Suprapubic skin (tissue), 4 donors: ENCODE measurements around the gene BLCAP. TPM values are rescaled to one million over a fixed set of nuclear protein-coding genes. Genes with fewer than 3 reads are reported as not detected.
A peak's percentile ranks its signal among the peaks of the same experiment; 100 is the strongest.
"Not testable (repeated sequence)": the region's sequence is repeated elsewhere in the genome, so short reads cannot be mapped to it uniquely, and the experiment has no call there.

ENCODE experiments used
- DNase-seq, 2 donors: peaks; one replicate each; pipeline ENCODE4 v3.0.0-alpha.2; 2019; ENCODE audit warnings: low spot score in 2 of 2
- H3K27ac ChIP-seq: fragments of 200-600 bp; sonication (generic); one replicate; pipeline ENCODE4 v1.5.1; 2019
- H3K27me3 ChIP-seq: fragments of 200-600 bp; sonication (generic); one replicate; pipeline ENCODE4 v1.5.1; 2019
- H3K36me3 ChIP-seq: fragments of 200-600 bp; sonication (generic); one replicate; pipeline ENCODE4 v1.5.1; 2019
- H3K4me1 ChIP-seq: fragments of 200-600 bp; sonication (generic); one replicate; pipeline ENCODE4 v1.5.1; 2019
- H3K4me3 ChIP-seq: fragments of 200-600 bp; sonication (generic); one replicate; pipeline ENCODE4 v1.5.1; 2019; ENCODE audit warnings: mild to moderate bottlenecking
- H3K9me3 ChIP-seq: fragments of 200-600 bp; sonication (generic); one replicate; pipeline ENCODE4 v1.5.1; 2019
- EP300 ChIP-seq: sonication (generic); formaldehyde crosslinking; IDR thresholded peaks from one replicate; pipeline ENCODE4 v1.6.1; 2017; ENCODE audit warnings: antibody characterized with exemption
- POLR2A ChIP-seq, 2 donors: fragments of 450-650 bp; IDR thresholded peaks; one replicate each; pipeline ENCODE4 v1.6.1; 2017; ENCODE audit warnings: antibody characterized with exemption in 2 of 2, mild to moderate bottlenecking in 2 of 2, moderate library complexity in 2 of 2
- POLR2AphosphoS5 ChIP-seq, 3 donors: sonication (generic); formaldehyde crosslinking; IDR thresholded peaks; one replicate each; pipeline ENCODE4 v1.6.1; 2017; ENCODE audit warnings: antibody characterized with exemption in 3 of 3
- WGBS: methylation state at CpG from one replicate; pipeline ENCODE4 v1.1.5; 2018; 5-methylcytosine and 5-hydroxymethylcytosine counted together
- total RNA-seq, 4 donors: library from RNA; depleted of rRNA; stranded (reverse); fragments of >200 nt; gene quantifications; one replicate each; pipeline ENCODE4 v1.1.0, GENCODE V29; 2016
- TF ChIP-seq, protein P1 (sequence below), 2 donors: fragments of 200-600 bp in 1 of 2; fragments of 450-650 bp in 1 of 2; sonication (generic) in 1 of 2; IDR thresholded peaks; one replicate each; pipeline ENCODE4 v1.5.1; 2016 to 2019; ENCODE audit warnings: antibody characterized with exemption in 2 of 2, mild to moderate bottlenecking in 1 of 2, moderate library complexity in 1 of 2

BLCAP gene
- total RNA-seq, 4 donors from 2014 or later: 126 to 198 (median 136) TPM

DNA sequence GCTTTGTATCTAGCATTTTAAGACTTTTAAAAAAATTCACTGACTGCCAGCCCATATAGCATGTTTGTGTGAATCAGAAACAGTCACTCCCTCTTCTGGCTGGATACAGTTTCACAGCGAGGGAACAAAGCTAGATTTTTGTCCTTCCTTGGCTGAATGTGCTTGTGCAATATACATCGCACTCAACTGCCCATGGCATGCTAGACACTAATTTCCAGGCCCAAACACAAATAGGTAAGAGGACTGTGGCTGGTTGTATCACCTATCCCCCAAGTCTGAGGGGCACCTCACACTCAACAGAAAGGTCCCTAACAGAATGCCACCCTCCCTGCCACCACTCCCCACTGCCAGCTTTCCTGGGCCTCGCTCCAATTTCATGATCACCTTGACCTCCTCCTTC is 16.2 kb upstream of the BLCAP start:
- Histone ChIP-seq H3K36me3 (no peaks in the 10 kb centered on the region), H3K27me3 (no peaks in the 10 kb centered on the region), H3K4me3 (no peak overlapping the region), H3K4me1 (no peaks in the 10 kb centered on the region), H3K27ac (no peak overlapping the region), H3K9me3 (no peaks in the 10 kb centered on the region)
- 59% methylated on average over 3 of the region's 3 CpGs for WGBS
- TF ChIP-seq, protein P1, sequence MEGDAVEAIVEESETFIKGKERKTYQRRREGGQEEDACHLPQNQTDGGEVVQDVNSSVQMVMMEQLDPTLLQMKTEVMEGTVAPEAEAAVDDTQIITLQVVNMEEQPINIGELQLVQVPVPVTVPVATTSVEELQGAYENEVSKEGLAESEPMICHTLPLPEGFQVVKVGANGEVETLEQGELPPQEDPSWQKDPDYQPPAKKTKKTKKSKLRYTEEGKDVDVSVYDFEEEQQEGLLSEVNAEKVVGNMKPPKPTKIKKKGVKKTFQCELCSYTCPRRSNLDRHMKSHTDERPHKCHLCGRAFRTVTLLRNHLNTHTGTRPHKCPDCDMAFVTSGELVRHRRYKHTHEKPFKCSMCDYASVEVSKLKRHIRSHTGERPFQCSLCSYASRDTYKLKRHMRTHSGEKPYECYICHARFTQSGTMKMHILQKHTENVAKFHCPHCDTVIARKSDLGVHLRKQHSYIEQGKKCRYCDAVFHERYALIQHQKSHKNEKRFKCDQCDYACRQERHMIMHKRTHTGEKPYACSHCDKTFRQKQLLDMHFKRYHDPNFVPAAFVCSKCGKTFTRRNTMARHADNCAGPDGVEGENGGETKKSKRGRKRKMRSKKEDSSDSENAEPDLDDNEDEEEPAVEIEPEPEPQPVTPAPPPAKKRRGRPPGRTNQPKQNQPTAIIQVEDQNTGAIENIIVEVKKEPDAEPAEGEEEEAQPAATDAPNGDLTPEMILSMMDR (IDR thresholded peaks at IDR 0.05): no peak
- TF ChIP-seq POLR2A (IDR thresholded peaks at IDR 0.05) (no peak), EP300 (no peak), POLR2AphosphoS5 (IDR thresholded peaks at IDR 0.05) (no peak)
- peak in 1 of 2 donors; percentile 31 for DNase-seq

DNA sequence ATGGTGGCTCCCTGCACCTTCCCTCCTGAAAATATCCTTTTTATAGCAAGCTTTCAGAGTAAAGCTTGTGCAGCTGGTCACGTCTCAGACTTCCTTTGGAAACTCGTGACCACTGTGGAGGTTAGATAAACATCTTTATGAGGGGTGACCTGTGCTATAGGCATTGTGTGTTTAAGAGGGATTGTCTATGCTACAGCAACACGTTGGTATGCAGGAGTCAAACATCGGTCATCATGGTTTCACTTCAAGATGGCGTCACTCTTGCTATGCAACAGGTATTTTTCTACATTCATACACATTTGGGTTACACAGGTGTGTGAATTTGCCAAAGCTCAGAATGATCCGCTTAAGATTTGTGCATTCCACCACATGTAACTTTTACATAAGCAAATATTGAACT is 14.6 kb upstream of the BLCAP start:
- no peak for DNase-seq
- Histone ChIP-seq H3K4me1 (no peaks in the 10 kb centered on the region), H3K27ac (no peak overlapping the region), H3K9me3 (no peaks in the 10 kb centered on the region), H3K4me3 (no peak overlapping the region), H3K36me3 (no peaks in the 10 kb centered on the region), H3K27me3 (no peaks in the 10 kb centered on the region)
- TF ChIP-seq POLR2A (IDR thresholded peaks at IDR 0.05) (no peak), POLR2AphosphoS5 (IDR thresholded peaks at IDR 0.05) (no peak), EP300 (no peak)
- TF ChIP-seq, protein P1 (IDR thresholded peaks at IDR 0.05): no peak
- 72% methylated on average over 6 of the region's 6 CpGs for WGBS

DNA sequence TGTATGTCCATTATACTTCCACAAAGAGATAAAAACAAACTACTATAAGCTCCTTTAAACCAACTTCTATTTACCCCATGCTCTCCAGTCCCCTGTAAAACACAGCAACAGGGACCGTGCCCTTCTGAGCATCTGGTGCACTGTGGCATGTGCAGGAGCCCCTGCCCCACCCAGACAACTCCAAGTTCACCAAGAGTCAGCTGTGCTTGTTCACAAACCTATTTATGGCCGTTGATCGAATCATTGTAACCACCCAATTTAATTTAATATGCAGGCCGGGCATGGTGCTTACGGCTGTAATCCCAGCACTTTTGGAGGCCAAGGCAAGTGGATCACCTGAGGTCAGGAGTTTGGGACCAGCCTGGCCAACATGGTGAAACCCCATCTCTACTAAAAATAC is 13.7 kb upstream of the BLCAP start:
- Histone ChIP-seq H3K27ac (no peak overlapping the region), H3K4me3 (no peak overlapping the region), H3K36me3 (no peaks in the 10 kb centered on the region), H3K9me3 (no peaks in the 10 kb centered on the region), H3K4me1 (no peaks in the 10 kb centered on the region), H3K27me3 (no peaks in the 10 kb centered on the region)
- peak; percentile 4 to 10 for DNase-seq
- WGBS: 90% methylated on average over 5 of the region's 5 CpGs
- TF ChIP-seq EP300: no peak
- no peak for TF ChIP-seq POLR2A (IDR thresholded peaks at IDR 0.05)
- no peak for TF ChIP-seq POLR2AphosphoS5 (IDR thresholded peaks at IDR 0.05)
- TF ChIP-seq, protein P1 (IDR thresholded peaks at IDR 0.05): no peak

DNA sequence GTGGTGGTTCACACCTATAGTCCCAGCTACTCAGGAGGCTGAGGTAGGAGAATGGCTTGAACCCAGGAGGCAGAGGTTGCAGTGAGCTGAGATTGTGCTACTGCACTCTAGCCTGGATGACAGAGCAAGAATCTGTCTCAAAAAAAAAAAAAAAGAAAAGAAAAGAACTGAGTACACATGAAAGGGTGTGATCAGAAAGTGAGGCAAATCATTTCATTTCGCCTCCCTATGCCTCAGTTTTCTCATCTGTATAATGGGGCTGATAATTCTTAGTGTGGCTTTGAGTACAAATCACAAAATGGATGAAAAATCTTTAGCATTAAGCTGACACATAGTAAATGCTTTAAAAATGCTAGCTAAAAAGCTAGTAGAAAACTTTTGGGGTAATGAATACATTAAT is 13.2 kb upstream of the BLCAP start:
- H3K4me1 ChIP-seq, DNase-seq, H3K36me3 ChIP-seq, H3K4me3 ChIP-seq, H3K9me3 ChIP-seq, H3K27ac ChIP-seq, H3K27me3 ChIP-seq: not testable (repeated sequence)
- 87% methylated on average over 1 of the region's 1 CpG for WGBS

DNA sequence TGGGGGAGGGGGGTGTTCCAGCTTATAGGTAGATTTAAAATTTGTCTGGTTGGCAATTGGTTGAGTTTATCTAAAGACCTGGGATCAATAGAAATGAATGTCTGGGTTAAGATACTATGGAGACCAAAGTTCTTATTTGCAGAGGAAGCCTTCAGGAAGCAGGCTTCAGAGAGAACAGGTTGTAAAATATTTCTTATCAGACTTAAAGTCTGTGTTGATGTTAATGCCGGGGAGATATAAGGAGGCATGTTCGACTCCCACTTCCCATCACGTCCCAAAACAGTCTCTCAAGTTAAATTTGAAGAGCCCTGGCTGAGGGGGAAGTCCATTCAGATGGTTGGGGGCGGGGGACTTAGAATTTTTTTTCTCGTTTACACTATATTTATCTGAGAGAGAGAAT is 12.3 kb upstream of the BLCAP start:
- TF ChIP-seq POLR2AphosphoS5 (IDR thresholded peaks at IDR 0.05) (no peak), EP300 (no peak), POLR2A (IDR thresholded peaks at IDR 0.05) (no peak)
- TF ChIP-seq, protein P1 (IDR thresholded peaks at IDR 0.05): no peak
- Histone ChIP-seq H3K4me1 (no peaks in the 10 kb centered on the region), H3K27ac (no peak overlapping the region), H3K27me3 (no peaks in the 10 kb centered on the region), H3K36me3 (no peaks in the 10 kb centered on the region), H3K4me3 (no peak overlapping the region), H3K9me3 (no peaks in the 10 kb centered on the region)
- WGBS: 45% methylated on average over 5 of the region's 5 CpGs
- peak; percentile 3 to 4 for DNase-seq

DNA sequence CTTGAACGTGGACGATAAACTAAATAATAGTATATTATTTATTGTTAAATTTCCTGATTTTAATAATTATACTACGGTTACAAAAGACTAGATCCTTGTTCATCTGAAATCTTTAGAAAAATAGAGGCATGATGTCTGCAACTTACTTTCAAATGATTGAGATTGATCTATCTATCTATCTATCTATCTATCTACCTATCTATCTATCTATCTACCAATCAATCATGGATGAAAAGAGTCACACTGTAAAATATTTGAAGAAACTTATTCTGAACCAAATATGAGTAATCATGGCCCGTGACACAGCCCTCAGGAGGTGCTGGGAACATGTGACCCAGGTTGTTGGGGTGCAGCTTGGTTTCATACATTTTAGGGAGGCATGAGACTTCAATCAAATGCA is 11.7 kb upstream of the BLCAP start:
- H3K4me3 ChIP-seq: no peak overlapping the region

More for the DNA sequence above, 11.7 kb upstream of the BLCAP start:
- DNase-seq: peak in 1 of 2 donors; percentile 23
- Histone ChIP-seq H3K9me3 (no peaks in the 10 kb centered on the region), H3K27ac (no peak overlapping the region), H3K36me3 (no peaks in the 10 kb centered on the region), H3K27me3 (no peaks in the 10 kb centered on the region), H3K4me1 (peaks cover 3% of the 10 kb centered on the region)
- WGBS: 88% methylated on average over 4 of the region's 4 CpGs
- no peak for TF ChIP-seq POLR2AphosphoS5 (IDR thresholded peaks at IDR 0.05)
- no peak for TF ChIP-seq EP300
- no peak for TF ChIP-seq POLR2A (IDR thresholded peaks at IDR 0.05)
- TF ChIP-seq, protein P1 (IDR thresholded peaks at IDR 0.05): no peak
